Panc1 (cell line): ENCODE results near the gene ZDHHC14.

Experiments used
- CTCF ChIP-seq: fragments of 450-650 bp; IDR thresholded peaks from 2 replicates; pipeline ENCODE4 v1.5.1; 2017; ENCODE audit warnings: mild to moderate bottlenecking
- TF ChIP-seq, protein P1 (sequence below), 2 experiments: IDR thresholded peaks; 2 replicates each; pipeline ENCODE4 v1.6.1; 2011 to 2012; ENCODE audit warnings: low read depth in 2 of 2, control low read depth in 1 of 2, low read length in 1 of 2, mild to moderate bottlenecking in 1 of 2, moderate library complexity in 1 of 2; ENCODE audit not compliant: insufficient read depth in 1 of 2

DNA sequence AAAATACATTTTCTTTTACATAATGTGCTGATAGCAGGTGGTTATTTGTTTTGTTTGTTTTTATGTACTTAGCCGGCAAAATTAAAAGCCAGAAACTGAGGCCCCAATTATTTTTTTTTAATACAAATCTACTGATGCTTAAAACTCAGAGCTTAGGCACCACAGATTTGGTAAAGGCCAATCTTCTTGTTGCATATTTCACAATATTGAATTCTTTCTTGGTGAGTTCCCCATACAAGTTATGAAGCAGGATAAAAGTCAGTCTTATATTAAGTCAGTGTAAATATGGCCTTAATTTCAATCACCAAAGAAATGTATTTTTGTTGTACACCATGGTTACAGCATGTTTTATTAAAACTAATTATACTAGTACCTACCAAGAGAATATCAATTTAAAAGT, 16.3 kb upstream of the ZDHHC14 start:
- no peak for TF ChIP-seq CTCF
- TF ChIP-seq, protein P1, sequence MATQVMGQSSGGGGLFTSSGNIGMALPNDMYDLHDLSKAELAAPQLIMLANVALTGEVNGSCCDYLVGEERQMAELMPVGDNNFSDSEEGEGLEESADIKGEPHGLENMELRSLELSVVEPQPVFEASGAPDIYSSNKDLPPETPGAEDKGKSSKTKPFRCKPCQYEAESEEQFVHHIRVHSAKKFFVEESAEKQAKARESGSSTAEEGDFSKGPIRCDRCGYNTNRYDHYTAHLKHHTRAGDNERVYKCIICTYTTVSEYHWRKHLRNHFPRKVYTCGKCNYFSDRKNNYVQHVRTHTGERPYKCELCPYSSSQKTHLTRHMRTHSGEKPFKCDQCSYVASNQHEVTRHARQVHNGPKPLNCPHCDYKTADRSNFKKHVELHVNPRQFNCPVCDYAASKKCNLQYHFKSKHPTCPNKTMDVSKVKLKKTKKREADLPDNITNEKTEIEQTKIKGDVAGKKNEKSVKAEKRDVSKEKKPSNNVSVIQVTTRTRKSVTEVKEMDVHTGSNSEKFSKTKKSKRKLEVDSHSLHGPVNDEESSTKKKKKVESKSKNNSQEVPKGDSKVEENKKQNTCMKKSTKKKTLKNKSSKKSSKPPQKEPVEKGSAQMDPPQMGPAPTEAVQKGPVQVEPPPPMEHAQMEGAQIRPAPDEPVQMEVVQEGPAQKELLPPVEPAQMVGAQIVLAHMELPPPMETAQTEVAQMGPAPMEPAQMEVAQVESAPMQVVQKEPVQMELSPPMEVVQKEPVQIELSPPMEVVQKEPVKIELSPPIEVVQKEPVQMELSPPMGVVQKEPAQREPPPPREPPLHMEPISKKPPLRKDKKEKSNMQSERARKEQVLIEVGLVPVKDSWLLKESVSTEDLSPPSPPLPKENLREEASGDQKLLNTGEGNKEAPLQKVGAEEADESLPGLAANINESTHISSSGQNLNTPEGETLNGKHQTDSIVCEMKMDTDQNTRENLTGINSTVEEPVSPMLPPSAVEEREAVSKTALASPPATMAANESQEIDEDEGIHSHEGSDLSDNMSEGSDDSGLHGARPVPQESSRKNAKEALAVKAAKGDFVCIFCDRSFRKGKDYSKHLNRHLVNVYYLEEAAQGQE (IDR thresholded peaks at IDR 0.05; ENCODE audit: insufficient read depth in 1 of 2, low read depth in 2 of 2, low read length in 1 of 2): no peak
